Fibroblast of skin of abdomen (primary cell): ENCODE measurements around the gene ZNF41. TPM values are rescaled to one million over a fixed set of nuclear protein-coding genes. Genes with fewer than 3 reads are reported as not detected.
"Not testable (repeated sequence)": the region's sequence is repeated elsewhere in the genome, so short reads cannot be mapped to it uniquely, and the experiment has no call there.

Source experiments
- DNase-seq: peaks from one replicate; pipeline ENCODE4 v3.0.0-alpha.2; 2013
- polyA plus RNA-seq, 2 experiments: library from polyadenylated mRNA; unstranded; fragments of 120-200 nt; gene quantifications; one replicate each; pipeline ENCODE4 v1.2.1, GENCODE V29; 2013; ENCODE audit not compliant: insufficient read length in 2 of 2

Gene ZNF41
- polyA plus RNA-seq (2013, experiment 1 of 2; ENCODE audit: insufficient read length), result 5.9 TPM
- polyA plus RNA-seq (2013, experiment 2 of 2; ENCODE audit: insufficient read length), result 5.0 TPM

DNA sequence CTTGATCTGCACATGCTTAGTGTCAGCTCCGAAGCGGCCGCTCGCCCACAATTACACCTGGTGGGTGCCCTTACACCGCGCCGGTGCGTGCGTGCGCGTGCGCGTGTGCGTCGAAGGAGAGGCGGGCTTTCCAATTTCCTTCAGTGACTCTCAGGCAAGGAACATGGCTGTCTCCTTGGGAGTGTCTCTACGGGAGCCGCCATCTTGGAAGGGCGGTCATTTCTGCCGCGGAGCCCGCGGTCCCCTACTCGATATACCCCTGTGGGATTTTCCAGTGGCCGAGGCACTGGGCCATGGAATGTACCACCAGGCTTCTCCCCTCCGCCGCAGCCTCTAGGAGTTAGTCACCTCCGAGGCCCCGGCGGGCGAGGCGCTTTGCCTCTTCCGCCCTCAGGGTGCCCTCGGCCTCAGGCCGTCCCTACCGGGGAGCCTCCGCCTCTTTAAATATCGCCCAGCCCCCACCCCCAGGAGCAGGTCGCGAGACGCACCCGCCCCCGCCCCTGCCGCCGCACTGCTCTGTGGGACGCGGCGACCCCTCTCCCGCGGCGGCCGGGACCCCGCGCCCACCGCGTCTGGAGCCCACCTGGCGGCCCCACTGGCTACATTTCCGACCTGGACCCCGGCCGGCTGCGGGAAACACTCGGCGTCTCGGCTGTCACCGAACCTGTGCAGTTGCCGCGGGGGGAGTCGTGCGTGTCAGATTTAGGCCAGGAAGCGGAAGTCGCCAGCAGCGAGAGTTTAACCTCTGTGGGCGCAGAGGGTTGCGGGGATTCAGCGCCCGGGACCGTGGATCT lies at the start of gene ZNF41:
ZNF41 (minus strand) TSS at position 711 of the 794 bp plus-strand sequence. CDS start 15,741 bp downstream, outside the sequence.
- peak; percentile 79 for DNase-seq

GRCh38 chrX:47530049-47530448 lies 47.0 kb upstream of the ZNF41 start:
- DNase-seq, result no peak

DNA sequence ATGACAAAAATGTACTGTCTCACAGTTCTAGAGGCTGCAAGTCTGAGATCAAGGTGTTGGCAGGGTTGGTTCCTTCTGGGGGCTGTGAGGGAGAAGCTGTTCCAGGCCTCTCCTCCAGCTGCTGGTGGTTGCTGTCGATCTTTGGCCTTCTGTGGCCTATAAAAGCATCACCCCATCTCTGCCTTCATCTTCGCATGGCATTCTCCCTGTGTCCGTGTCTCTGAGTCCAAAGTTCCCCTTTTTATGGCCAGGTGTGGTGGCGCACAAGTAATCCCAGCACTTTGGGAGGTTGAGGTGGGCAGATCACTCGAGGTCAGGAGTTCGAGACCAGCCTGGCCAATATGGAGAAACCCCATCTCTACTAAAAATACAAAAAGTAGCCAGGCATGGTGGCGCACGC lies 46.5 kb upstream of the ZNF41 start:
- no peak for DNase-seq

DNA sequence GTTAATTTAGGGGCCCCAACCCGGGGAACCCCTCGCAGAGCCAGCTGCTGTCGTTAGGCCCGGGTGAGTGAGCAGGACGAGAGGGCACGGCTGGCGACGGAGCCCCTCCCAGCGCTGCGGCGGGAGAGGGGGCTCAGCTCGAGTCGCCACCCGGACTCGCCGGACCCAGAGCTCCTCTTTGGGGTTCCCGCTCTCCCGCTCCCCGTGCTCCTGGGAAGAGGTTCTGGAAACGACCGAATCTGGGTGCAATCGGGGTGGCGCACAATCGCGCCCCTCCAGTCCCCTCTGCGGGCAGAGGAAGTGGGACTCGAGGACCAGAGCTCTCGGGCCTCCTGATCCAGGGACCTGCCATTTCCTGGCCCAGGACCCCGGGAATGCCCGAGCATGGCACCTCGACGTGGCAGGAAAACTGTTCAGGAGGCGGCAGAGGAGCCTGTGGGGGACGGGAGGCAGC lies 40.7 kb upstream of the ZNF41 start:
- no peak for DNase-seq

GRCh38 chrX:47523297-47523696 lies 40.3 kb upstream of the ZNF41 start:
- peak; percentile 69 for DNase-seq

DNA sequence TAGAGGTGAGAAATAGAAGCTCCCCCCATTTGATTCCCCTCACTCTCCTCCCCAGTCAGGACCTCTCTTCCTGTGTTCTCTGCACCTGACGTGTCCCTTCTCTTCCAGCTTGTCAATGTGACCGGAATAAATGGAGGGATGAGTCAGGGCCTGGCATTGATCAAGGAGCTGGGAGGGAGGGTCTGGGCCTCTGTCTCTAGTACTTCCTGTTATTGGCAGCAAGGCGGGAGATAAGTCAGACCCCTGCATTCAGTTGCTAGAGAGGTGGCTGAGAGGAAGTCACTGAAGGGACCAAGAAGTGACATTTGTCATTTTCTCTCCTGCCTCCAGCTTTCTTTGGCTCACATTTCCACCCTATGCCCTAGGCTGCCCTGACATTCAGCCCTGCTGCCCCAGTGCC lies 35.1 kb upstream of the ZNF41 start:
- DNase-seq, result peak; percentile 9

- DNase-seq, result peak; percentile 47
These were observed 33.1 kb upstream of the ZNF41 start for GRCh38 chrX:47515941-47516665.

GRCh38 chrX:47514533-47515235 lies 31.7 kb upstream of the ZNF41 start:
- DNase-seq, result peak; percentile 76

DNA sequence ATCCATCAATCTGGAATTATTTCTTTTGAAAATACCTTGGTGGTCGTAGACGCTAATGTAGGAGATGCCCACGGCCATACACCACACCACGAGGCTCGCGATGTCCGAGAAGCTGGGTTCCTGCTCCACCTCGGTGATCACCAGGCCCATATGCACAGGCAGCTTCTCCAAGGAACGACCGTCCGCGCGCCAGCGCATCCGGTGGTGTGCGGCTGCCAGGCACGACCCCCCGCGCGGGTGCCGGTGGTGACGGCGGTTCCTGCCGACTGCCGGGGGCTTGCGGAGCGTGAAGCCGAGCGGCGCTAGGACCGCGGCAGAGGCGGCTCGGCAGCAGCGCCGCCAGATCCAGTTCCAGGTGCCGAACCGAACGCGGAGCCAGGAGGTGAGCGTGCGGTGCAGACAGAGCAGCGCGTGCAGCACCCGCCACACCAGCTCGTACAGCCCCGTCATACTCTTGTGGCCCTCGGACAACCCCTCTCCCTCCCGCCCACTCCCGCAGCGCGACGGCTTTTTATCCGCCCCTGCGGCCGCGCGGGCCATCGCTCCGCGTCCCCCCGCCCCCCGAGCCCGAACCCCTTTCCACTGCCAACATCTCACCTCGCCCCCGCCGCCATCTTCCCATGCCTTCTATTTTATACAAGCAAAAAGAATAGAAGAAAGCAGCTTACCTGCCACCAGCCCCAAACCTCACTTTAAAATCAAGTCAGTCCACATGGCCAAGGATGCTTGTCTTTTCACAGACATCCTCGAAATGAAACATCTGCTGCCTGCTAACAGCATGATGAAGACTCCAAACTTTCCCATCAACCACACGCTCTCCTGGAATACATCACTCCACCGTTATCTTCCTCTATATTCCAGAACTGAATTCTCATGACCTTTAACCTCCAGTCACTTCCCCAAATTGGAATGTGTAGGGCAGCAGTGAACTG lies 30.3 kb upstream of the ZNF41 start:
- not testable (repeated sequence) for DNase-seq

- not testable (repeated sequence) for DNase-seq
These were observed 29.4 kb upstream of the ZNF41 start for GRCh38 chrX:47512383-47512782.

DNA sequence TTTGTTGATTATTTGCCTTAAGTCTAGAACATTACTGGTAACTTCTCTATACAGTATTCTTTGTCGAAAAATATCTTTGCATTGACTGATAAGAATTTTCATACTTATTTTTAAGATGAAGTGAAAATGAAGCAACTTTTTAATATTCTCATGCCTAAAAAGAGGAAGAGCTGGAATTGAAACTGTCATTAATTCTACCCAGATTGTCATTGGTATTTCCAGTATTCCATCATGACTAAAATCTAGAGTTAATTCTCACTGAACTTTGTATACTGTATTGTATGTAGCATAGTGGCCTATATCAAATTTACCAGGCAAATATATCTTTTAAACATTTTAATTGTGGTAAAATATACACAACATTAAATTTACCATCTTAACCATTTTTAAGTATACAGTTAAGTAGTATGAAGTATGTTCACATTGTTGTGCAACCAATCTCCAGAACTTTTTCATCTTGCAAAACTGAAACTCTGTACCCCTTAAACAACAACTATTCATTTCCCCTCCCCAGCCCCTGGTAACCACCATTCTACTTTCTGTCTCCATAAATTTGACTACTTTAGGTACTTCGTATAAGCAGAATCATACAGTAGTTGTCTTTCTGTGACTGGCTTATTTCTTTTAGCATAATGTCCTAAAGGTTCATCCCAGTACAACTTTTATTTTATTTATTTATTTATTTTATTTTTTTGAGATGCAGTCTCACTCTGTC lies 24.3 kb upstream of the ZNF41 start:
- DNase-seq, result no peak

GRCh38 chrX:47503151-47503550 lies 20.1 kb upstream of the ZNF41 start:
- DNase-seq, result no peak

- DNase-seq, result peak; percentile 71
These were observed 19.5 kb upstream of the ZNF41 start for GRCh38 chrX:47502316-47503125.

- DNase-seq, result peak; percentile 56
These were observed 18.4 kb upstream of the ZNF41 start for GRCh38 chrX:47501226-47502074.

DNA sequence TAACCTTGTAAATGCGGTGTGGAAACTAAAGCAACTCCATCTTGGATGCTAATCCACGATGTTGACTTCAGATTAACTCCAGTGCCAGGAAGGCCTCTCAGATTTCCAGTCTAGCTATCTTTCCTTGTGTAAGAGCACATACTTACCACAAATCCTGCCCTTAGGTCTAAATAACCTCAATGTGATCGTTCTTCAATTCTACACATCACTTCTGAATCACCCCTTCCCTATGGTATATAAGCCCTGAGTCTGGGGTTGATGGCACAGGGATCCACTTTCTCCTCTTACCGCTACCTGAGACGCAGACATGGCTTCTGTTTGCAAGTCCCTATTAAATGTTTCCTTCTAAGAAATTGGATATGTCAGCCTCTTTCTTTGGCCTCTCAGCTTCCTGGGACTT lies 17.5 kb upstream of the ZNF41 start:
- DNase-seq, result no peak

GRCh38 chrX:47499293-47499692 lies 16.3 kb upstream of the ZNF41 start:
- DNase-seq, result no peak

DNA sequence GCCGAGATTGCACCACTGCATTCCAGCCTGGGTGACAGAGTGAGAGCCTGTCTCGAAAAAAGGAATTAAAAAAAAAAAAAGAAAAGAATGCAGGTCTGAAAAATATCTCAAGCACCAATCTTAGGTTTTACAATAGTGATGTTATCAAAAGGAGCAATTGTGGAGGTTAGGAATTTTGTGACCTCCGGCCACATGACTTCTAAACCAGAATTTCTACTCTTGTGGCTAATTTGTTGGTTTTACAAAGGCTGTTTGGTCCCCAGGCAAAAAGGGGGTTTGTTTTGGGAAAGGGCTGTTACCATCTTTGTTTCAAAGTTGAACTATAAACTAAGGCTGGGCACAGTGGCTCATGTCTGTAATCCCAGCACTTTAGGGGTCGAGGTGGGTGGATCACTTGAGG lies 15.4 kb upstream of the ZNF41 start:
- no peak for DNase-seq

DNA sequence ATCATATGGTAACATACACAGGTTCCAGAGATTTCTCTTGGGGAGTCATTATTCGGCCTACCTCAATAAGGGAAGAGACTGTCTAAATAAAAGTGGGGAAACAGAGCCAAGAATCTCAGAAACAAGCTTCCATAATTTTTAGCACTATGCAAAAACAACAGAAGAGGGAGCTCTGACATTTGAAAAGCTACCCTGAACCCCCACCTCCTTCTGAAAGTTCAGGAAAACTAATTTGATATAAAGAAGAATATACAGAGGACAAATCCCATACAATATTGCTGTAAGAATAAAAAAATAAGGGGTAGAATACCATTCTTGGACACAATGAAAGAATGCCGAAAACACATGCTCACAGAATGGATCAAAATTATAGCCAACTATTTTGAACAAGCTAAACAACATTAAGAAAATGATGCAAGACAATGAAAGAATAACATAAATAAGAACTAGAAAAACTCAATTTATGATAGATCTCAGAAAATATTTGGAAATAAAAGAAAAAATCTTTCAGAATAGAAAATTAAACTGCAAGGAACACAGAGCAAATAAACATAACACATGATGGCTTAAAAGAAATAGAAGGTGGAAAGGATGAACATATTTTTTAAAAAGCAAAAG lies 14.4 kb upstream of the ZNF41 start:
- DNase-seq, result peak; percentile 32

DNA sequence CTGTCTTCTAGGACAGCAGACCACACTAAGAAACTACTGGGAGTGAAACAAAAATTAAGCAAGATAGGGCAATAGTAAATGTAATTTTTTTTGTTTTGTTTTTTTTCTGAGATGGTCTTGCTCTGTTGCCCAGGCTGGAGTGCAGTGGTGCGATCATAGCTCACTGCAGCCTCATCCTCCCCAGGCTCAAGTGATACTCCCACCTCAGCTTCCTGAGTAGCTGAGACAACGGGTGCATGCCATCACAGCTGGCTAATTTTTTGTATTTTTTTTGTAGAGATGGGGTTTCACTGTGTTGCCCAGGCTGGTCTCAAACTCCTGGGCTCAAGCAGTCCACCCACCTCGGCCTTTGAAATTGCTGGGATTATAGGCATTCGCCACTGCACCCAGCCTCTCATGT lies 9.1 kb upstream of the ZNF41 start:
- DNase-seq, result not testable (repeated sequence)
